ENCODE data around the gene CS.
A peak's percentile ranks its signal among the peaks of the same experiment; 100 is the strongest.
"Not testable (repeated sequence)": the region's sequence is repeated elsewhere in the genome, so short reads cannot be mapped to it uniquely, and the experiment has no call there.

CS gene

GRCh38 chr12:56274299-56274698 is 25.8 kb downstream of the CS start:
- no peak for DNase-seq

- DNase-seq: not testable (repeated sequence)
Measured at GRCh38 chr12:56272468-56272867, 27.7 kb downstream of the CS start.

GRCh38 chr12:56271031-56271430 is 29.1 kb downstream of the CS start:
- peak; percentile 26 for DNase-seq

GRCh38 chr12:56267443-56268071 is 32.6 kb downstream of the CS start:
- peak; percentile 40 for DNase-seq

- DNase-seq: peak; percentile 91
Measured at GRCh38 chr12:56266693-56267442, 33.3 kb downstream of the CS start, which contains the start of gene COQ10A. TSS of gene COQ10A (plus strand) at chr12:56266942. CDS start at chr12:56267119, 177 bp downstream.

GRCh38 chr12:56266068-56266692 is 34.0 kb downstream of the CS start:
- DNase-seq: not testable (repeated sequence)

GRCh38 chr12:56262955-56263354 is 37.2 kb downstream of the CS start:
- DNase-seq: not testable (repeated sequence)

GRCh38 chr12:56261503-56262232 is 38.5 kb downstream of the CS start:
- DNase-seq: no peak

GRCh38 chr12:56260921-56261320 is 39.2 kb downstream of the CS start:
- no peak for DNase-seq

- DNase-seq: no peak
Measured at GRCh38 chr12:56260380-56260779, 39.8 kb downstream of the CS start.

GRCh38 chr12:56258820-56259183 is 41.3 kb downstream of the CS start:
- DNase-seq: no peak

GRCh38 chr12:56258068-56258819 is 41.9 kb downstream of the CS start, which contains the start of gene ANKRD52:
TSS of gene ANKRD52 (minus strand) at chr12:56258384. CDS start at chr12:56258269, 115 bp downstream.
- DNase-seq: peak; percentile 88

GRCh38 chr12:56257491-56258067 is 42.6 kb downstream of the CS start:
- DNase-seq: no peak

- DNase-seq: no peak
Measured at GRCh38 chr12:56257071-56257470, 43.1 kb downstream of the CS start.

- no peak for DNase-seq
Measured at GRCh38 chr12:56256326-56256960, 43.7 kb downstream of the CS start.

GRCh38 chr12:56255671-56256070 is 44.5 kb downstream of the CS start:
- no peak for DNase-seq

GRCh38 chr12:56253091-56253490 is 47.0 kb downstream of the CS start:
- no peak for DNase-seq

- DNase-seq: no peak
Measured at GRCh38 chr12:56252649-56253048, 47.5 kb downstream of the CS start.

- no peak for DNase-seq
Measured at GRCh38 chr12:56248711-56249110, 51.4 kb downstream of the CS start.

GRCh38 chr12:56247923-56248322 is 52.2 kb downstream of the CS start:
- DNase-seq: no peak

- DNase-seq: no peak
Measured at GRCh38 chr12:56244494-56244893, 55.6 kb downstream of the CS start.
